GM18517 (cell line): ENCODE results near the gene ZIC2.
"Not testable (repeated sequence)": the region's sequence is repeated elsewhere in the genome, so short reads cannot be mapped to it uniquely, and the experiment has no call there.

Experiments
- ATAC-seq: cut with Tn5 transposase; IDR thresholded peaks from one replicate; pipeline ENCODE4 v1.9.1; 2021; ENCODE audit warnings: mild to moderate bottlenecking, moderate library complexity; ENCODE audit not compliant: unreplicated experiment

The ZIC2 gene

GRCh38 chr13:99998261-99998660 is 16.7 kb downstream of the ZIC2 start:
- ATAC-seq, result no peak

GRCh38 chr13:100014621-100015020 is 33.0 kb downstream of the ZIC2 start:
- ATAC-seq, result no peak

GRCh38 chr13:100019780-100020356 is 38.3 kb downstream of the ZIC2 start:
- no peak for ATAC-seq

- ATAC-seq, result no peak
Measured at GRCh38 chr13:100022798-100023197, 41.2 kb downstream of the ZIC2 start.

GRCh38 chr13:100024023-100024422 is 42.4 kb downstream of the ZIC2 start:
- no peak for ATAC-seq

GRCh38 chr13:100029933-100030332 is 48.3 kb downstream of the ZIC2 start:
- no peak for ATAC-seq

GRCh38 chr13:100032642-100033041 is 51.1 kb downstream of the ZIC2 start:
- not testable (repeated sequence) for ATAC-seq

- ATAC-seq, result no peak
Measured at GRCh38 chr13:100035936-100036335, 54.4 kb downstream of the ZIC2 start.
